HL-60 (cell line): ENCODE data around the gene PLEKHG4B.

Source experiments
- DNase-seq, 2 experiments: peaks; one replicate each; pipeline ENCODE4 v3.0.0-alpha.2; 2010 to 2020; ENCODE audit warnings: low read depth in 1 of 2, low spot score in 1 of 2
- H3K27ac ChIP-seq: fragments of 250-450 bp; sonication (Bioruptor Pico); replicated peaks from 2 replicates; pipeline ENCODE4 v1.5.1; 2020; ENCODE audit warnings: mild to moderate bottlenecking, moderate library complexity
- H3K27me3 ChIP-seq: fragments of 250-450 bp; sonication (Bioruptor Pico); 2 replicates; pipeline ENCODE4 v1.5.1; 2021; ENCODE audit warnings: mild to moderate bottlenecking, moderate library complexity; ENCODE audit not compliant: insufficient read depth, poor library complexity, severe bottlenecking
- H3K4me3 ChIP-seq: replicated peaks from 2 replicates; pipeline ENCODE4 v1.5.1; 2011; ENCODE audit warnings: mild to moderate bottlenecking, control low read depth, low read length; ENCODE audit not compliant: insufficient read depth
- GABPA ChIP-seq: IDR thresholded peaks from 2 replicates; pipeline ENCODE4 v1.6.1; 2012; ENCODE audit warnings: low read depth
- POLR2AphosphoS5 ChIP-seq: IDR thresholded peaks from 2 replicates; pipeline ENCODE4 v1.6.1; 2012; ENCODE audit warnings: low read depth
- SPI1 ChIP-seq: IDR thresholded peaks from 2 replicates; pipeline ENCODE4 v1.6.1; 2012; ENCODE audit warnings: low read depth, mild to moderate bottlenecking, borderline replicate concordance
- TF ChIP-seq, protein P1 (sequence below): IDR thresholded peaks from 2 replicates; pipeline ENCODE4 v1.6.1; 2012; ENCODE audit warnings: low read depth; ENCODE audit not compliant: insufficient replicate concordance
- TF ChIP-seq, protein P2 (sequence below): IDR thresholded peaks from one replicate; pipeline ENCODE4 v1.5.1; 2011; ENCODE audit warnings: low read length, control low read depth, inconsistent platforms; ENCODE audit not compliant: insufficient read depth

Gene PLEKHG4B

DNA sequence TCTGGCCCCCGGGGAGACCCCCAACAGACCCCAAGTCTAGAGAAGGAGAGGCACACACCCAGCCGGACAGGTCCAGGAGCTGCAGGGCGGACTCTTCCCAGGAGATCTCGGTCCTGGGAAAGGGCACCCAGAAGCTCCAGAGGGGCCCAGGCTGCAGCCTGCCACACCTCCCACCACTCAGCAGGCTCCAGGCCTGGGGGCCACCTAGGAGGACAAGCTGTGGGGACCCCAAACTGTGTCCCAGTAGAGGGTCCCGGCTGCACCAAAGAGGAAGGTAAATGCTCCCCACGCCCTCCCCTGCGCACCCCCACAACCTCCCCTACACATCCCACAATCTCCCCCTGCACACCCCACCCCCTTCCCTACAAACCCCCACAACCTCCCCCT lies 48.5 kb downstream of the PLEKHG4B start:
- no peak for DNase-seq
- Histone ChIP-seq H3K27ac (no peak overlapping the region), H3K27me3 (no peaks in the 10 kb centered on the region), H3K4me3 (no peak overlapping the region)
- TF ChIP-seq SPI1 = no peak
- no peak for TF ChIP-seq GABPA
- TF ChIP-seq POLR2AphosphoS5 = no peak
- TF ChIP-seq, protein P1, sequence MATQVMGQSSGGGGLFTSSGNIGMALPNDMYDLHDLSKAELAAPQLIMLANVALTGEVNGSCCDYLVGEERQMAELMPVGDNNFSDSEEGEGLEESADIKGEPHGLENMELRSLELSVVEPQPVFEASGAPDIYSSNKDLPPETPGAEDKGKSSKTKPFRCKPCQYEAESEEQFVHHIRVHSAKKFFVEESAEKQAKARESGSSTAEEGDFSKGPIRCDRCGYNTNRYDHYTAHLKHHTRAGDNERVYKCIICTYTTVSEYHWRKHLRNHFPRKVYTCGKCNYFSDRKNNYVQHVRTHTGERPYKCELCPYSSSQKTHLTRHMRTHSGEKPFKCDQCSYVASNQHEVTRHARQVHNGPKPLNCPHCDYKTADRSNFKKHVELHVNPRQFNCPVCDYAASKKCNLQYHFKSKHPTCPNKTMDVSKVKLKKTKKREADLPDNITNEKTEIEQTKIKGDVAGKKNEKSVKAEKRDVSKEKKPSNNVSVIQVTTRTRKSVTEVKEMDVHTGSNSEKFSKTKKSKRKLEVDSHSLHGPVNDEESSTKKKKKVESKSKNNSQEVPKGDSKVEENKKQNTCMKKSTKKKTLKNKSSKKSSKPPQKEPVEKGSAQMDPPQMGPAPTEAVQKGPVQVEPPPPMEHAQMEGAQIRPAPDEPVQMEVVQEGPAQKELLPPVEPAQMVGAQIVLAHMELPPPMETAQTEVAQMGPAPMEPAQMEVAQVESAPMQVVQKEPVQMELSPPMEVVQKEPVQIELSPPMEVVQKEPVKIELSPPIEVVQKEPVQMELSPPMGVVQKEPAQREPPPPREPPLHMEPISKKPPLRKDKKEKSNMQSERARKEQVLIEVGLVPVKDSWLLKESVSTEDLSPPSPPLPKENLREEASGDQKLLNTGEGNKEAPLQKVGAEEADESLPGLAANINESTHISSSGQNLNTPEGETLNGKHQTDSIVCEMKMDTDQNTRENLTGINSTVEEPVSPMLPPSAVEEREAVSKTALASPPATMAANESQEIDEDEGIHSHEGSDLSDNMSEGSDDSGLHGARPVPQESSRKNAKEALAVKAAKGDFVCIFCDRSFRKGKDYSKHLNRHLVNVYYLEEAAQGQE = no peak
- TF ChIP-seq, protein P2, sequence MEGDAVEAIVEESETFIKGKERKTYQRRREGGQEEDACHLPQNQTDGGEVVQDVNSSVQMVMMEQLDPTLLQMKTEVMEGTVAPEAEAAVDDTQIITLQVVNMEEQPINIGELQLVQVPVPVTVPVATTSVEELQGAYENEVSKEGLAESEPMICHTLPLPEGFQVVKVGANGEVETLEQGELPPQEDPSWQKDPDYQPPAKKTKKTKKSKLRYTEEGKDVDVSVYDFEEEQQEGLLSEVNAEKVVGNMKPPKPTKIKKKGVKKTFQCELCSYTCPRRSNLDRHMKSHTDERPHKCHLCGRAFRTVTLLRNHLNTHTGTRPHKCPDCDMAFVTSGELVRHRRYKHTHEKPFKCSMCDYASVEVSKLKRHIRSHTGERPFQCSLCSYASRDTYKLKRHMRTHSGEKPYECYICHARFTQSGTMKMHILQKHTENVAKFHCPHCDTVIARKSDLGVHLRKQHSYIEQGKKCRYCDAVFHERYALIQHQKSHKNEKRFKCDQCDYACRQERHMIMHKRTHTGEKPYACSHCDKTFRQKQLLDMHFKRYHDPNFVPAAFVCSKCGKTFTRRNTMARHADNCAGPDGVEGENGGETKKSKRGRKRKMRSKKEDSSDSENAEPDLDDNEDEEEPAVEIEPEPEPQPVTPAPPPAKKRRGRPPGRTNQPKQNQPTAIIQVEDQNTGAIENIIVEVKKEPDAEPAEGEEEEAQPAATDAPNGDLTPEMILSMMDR = no peak

DNA sequence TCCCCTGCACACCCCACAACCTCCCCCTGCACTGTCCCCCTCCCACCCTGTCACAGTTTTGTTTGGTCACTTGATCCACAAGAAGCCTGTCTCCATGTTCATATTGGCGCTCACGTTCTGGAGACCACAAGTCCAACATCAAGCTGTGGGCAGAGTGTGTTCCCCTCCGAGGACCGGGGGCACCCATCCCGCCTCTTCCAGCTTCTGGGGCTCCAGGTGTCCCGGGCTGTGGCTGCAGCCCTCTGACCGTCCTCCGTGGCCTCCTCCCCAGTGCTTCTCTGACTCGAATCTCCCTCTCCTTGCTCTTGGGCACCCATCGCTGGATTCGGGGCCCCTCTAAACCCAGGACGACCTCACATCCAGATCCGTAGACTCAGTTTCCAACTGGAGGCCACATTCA lies 49.2 kb downstream of the PLEKHG4B start:
- no peaks in the 10 kb centered on the region for H3K27me3 ChIP-seq
- DNase-seq = no peak
- no peak overlapping the region for H3K4me3 ChIP-seq
- H3K27ac ChIP-seq = no peak overlapping the region
- TF ChIP-seq GABPA = no peak
- TF ChIP-seq, protein P2 = no peak

DNA sequence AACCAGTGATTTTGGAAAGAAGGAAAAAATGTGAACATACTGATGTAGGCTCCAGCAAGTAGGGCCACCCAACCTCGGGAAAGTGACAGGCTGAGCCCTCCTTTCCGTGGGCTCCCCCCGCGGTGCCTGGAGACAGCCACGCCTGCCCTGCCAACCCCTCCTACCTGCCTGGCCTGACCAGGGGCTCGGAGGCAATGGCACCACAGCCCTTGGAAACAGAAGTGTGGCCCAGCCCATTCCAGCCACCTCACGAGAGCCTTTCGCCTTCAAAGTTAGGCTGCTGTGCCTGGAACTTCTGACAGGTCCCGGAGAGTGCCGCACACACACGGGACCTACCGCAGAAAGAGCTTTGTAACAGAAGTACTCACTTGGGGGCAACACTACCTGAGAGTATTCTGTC lies 49.8 kb downstream of the PLEKHG4B start:
- no peak for DNase-seq
- no peak overlapping the region for H3K27ac ChIP-seq
- H3K27me3 ChIP-seq = no peaks in the 10 kb centered on the region
- TF ChIP-seq SPI1 (no peak), POLR2AphosphoS5 (no peak), GABPA (no peak)
- TF ChIP-seq, protein P1 = no peak
- TF ChIP-seq, protein P2 = no peak
- no peak overlapping the region for H3K4me3 ChIP-seq

DNA sequence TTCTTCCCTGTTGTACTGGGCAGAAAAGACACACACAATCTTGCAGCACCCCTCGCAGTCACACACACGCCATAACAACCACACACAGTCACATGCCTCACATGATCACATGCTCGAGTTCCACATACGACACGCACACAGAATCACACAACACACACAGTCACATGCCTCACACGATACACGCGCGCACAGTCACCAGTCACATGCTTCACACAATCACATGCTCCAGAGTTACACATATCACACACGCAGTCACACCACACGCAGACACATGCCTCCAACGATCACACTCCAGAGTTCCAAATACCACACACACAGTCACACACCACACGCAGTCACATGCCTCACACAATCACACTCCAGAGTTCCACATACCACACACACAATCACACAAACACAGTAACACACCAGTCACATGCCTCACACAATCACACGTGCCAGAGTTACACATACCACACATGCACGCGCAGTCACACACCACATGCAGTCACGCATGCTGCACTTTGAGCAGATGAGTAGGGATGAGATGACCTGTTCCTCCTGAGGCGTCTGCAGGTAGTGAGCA lies 50.4 kb downstream of the PLEKHG4B start:
- DNase-seq = no peak
- no peaks in the 10 kb centered on the region for H3K27me3 ChIP-seq
- no peak for TF ChIP-seq SPI1
- no peak for TF ChIP-seq POLR2AphosphoS5
- no peak for TF ChIP-seq GABPA
- TF ChIP-seq, protein P1 = no peak
- TF ChIP-seq, protein P2 = no peak
- H3K4me3 ChIP-seq = no peak overlapping the region
- H3K27ac ChIP-seq = no peak overlapping the region
